Stimulated activated CD8-positive, alpha-beta memory T cell treated with anti-CD3 and anti-CD28 coated beads, Interleukin-7, amount 100 ng/mL, for 1 hour (primary cell): ENCODE measurements around the gene TRABD2B.
A peak's percentile ranks its signal among the peaks of the same experiment; 100 is the strongest.

Experiments used
- DNase-seq, 2 donors: peaks; one replicate each; pipeline ENCODE4 v3.0.0-alpha.2; 2020; ENCODE audit warnings: low read depth in 2 of 2

TRABD2B gene

GRCh38 chr1:47757226-47757975, 239.8 kb downstream of the TRABD2B start:
- DNase-seq: no peak

- no peak for DNase-seq
These were observed 240.8 kb downstream of the TRABD2B start for GRCh38 chr1:47756411-47756810.

DNA sequence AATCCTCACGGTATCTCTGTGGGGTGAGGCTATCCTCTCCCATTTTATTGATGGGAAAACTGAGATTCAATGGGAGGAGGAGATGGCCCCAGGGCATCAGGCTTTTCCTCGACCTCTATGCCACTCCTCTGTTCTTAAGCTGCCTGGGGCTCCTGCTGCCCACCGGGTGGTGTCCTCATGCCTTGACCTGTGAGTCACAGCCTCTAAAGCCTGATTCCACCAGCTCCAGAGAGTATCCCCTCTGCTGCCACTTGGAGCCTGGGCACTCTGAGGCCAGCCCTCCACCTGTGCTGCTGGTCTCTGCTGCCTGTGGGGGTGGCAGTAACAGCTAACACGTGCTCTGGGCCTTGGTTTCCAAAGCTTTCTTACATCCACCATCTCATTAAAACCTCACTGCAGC, 241.2 kb downstream of the TRABD2B start:
- no peak for DNase-seq

DNA sequence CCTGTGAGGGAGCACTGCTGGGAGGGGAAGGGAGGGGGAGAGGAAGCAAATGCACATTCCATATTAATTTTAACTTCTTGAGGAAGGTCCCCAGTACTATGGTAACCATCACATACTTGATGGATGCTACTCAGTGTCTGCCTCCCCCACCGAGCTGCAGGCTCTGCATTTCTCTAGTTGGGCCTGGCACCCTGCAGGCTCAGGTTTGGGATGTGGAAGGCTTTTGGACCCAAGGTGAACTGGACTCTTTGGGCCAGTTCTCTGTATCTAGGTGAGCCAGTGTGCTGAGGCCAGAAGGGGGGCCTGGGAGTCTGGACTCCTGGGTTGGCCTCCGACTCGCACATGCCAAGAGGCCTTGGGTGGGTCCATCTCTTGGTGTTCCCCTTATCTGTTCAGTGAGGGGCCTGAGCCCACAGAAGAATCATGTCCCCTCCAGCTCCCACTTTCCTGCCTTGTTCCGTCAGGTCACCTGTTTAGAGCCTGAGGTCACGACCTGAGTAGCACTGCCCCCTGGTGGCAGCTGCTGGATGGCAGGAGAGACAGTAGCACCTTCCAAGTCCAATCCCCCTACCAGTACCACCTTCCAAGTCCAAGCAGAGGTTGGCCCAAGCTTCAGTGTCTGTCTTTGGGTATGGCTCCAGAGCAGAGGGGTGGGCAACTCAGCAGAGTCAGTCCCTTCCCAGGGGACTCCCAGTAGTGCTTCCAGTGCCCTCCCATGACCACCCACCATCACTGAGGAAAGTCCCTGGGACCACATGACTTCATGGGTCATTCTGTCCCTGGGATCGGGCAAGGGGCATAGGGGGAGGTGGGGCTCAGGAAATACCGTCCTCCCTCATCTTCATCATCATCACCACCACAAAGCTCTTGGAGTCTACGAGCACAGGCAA, 241.8 kb downstream of the TRABD2B start:
- DNase-seq: peak; percentile 5 to 20

DNA sequence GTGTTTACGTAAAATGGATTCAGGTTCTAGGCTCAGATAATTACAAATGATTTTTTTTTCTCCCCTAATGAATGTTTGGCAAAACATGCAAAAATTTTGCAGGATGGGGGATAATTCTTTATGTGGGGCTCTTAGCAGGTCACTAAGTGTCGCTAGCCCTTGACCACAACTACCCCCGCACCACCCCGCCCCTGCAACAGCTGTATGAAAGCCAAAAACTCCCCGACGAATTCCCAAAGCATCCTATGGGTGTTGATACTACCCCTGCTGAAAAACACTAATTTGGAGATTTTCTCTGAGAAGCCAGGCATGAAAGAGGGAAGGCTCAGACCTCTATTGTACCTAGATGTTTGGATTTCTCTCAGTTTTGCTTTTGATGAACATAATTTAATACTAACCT, 243.0 kb downstream of the TRABD2B start:
- DNase-seq: no peak

- no peak for DNase-seq
These were observed 243.4 kb downstream of the TRABD2B start for GRCh38 chr1:47753808-47754207.

GRCh38 chr1:47752559-47752958, 244.6 kb downstream of the TRABD2B start:
- DNase-seq: no peak

GRCh38 chr1:47751996-47752451, 245.2 kb downstream of the TRABD2B start:
- no peak for DNase-seq

DNA sequence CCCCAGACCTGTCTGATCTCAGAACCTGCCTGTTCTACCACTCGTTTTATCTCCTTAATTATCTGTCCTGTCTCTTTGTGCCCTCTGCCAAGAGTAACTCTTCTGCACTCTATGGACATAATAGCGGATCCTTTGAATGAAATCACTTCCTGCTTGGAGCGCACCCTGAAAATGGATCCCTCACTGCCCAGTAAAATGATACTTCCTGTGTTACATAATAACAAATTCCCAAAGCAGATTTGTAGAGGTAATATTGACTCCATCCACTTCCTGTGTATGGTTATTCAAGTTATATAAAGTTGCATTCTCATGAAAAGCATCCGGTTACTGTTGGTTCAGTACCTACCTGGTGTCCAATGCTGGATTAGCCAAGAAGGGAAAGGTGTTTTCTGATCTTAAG, 246.0 kb downstream of the TRABD2B start:
- no peak for DNase-seq

DNA sequence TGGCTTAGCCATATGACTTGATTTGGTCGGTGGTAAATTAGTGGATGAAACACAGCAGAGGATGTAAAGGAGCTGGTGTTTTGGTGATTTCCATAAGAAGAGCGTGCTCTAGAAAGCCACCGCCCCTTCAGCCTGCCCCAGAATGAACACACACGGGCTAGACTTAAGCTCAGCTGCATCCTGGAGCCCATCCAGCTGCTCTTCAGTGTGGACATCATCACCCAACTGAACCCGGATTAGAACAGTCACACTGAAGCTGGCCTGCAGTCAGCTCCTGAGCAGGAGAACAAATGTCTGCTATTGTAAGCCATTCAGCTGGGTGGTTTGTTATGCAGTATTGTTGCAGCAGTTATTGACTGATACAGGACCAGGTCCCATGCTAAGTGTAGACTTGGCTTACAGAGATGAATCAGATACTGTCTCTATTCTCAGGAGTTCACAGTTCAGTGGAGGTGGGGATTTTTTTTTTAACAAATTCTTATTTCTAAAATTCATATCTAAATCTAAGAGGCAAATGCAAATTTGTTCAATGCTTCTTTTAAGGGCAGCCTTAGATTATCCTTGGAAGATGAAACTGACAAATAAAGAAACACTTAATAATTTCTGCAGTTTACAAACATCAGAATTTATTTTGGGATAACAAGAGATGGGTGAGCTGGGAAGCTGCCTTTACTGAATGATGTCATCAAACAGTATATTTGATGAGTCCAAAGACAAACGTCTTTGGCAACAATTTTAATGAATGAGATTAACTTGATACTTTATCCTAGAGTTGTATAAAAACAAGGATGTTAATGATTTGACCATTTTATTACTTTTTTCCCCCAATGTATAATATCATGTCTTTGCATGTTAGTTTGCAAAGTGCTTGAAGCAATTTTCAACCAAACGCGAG, 251.2 kb downstream of the TRABD2B start:
- DNase-seq: no peak

- DNase-seq: no peak
These were observed 254.1 kb downstream of the TRABD2B start for GRCh38 chr1:47742890-47743760.

GRCh38 chr1:47738560-47739182, 258.5 kb downstream of the TRABD2B start:
- no peak for DNase-seq

DNA sequence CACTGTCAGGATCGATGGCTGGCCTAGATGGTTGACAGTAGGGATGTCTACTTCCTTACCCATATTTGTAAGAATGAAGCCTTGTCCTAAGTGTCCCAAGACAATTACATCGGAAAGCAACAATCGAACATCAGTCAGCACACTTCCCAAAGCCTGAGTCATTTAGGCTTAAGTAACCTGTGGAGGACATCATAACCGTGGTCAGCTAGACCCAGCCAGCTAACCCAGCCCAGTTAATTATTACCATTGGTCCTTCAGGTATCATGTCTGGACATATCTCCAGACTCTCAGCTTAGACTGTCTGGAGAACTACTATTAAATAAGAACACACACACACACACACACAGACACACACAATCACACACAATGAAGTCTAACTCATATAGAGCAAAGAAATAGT, 264.7 kb downstream of the TRABD2B start:
- no peak for DNase-seq

DNA sequence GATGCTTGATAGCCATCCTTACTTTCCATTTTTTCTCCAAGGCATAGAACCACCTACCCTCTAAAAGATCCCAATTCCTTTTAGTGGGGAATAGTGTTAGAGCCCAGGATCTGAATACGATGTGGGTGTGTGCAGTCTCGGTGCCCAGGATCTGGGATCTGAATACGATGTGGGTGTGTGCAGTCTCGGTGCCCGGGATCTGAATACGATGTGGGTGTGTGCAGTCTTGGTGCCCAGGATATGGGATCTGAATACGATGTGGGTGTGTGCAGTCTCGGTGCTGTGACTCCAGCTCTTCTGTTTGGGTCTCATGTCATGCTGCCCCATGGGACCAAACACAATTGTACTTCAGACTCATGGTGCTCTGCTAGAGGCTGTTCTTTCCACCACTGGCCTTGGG, 265.5 kb downstream of the TRABD2B start:
- no peak for DNase-seq

- DNase-seq: no peak
These were observed 267.5 kb downstream of the TRABD2B start for GRCh38 chr1:47729685-47730084.

DNA sequence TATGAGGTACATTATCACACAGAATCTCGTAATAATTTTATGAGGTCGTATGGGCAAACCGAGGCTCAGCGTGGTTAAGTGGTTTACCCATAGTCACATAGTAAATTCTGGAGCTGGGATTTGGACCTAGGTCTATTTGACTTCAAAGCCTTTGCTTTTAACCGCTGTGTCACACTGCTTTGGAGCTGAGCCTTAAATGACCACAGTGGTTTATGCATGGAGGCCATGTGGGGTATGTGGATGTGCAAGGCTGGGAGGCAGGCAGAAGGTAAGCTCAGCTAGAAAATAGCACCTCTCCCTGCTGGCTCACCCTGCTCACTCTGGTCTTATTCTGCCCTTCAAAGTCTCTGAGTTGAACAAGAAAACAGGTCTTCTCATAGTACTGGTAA, 269.5 kb downstream of the TRABD2B start:
- DNase-seq: no peak

GRCh38 chr1:47727051-47727696, 270.0 kb downstream of the TRABD2B start:
- DNase-seq: no peak

DNA sequence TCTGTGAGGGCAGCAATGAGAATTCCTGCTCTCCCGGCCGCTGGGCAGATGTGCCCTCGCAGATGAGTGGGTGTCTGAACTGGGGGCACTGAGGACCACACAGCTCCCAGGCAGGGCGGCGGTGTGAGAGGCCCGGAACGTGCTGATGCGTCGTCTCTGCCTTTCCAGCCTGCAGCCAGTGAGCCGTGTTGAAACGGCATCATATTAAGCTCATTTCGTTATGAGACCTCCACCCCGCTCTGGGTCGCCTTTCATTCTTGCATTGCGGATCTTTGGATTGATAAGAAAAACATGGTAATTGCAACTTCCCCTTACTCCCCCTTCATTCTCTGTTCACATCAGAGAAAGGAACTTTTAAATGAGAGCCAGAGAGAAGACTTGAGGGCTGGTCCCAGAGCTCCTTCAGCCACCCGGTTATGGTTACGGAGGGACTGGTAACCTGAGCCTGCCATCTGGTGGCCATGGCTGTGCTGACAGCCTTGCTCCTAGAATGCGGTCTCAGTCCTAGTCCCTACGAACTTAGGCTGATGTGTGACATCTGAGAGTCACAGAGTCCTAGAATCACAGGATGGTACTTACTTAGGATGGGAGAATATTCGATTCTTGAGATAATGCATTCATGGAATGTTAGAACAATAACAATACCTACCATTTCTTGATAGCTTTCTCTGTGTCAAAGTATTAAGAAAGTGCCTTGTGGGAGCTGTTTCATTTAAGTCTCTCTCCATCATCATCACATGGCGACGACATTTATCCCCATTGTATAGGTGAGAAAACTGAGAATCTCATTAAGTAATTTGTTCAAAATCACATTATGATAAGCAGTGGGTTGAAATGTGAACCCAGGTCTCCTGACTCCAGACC, 271.0 kb downstream of the TRABD2B start:
- DNase-seq: peak; percentile 15 to 41

GRCh38 chr1:47725511-47725991, 271.6 kb downstream of the TRABD2B start:
- DNase-seq: no peak
